Thyroid gland (tissue), 4 donors: ENCODE results near the gene ASCL2. TPM values are rescaled to one million over a fixed set of nuclear protein-coding genes. Genes with fewer than 3 reads are reported as not detected.

Experiments
- DNase-seq, 2 donors: peaks; one replicate each; pipeline ENCODE4 v3.0.0-alpha.2; 2019
- H3K27ac ChIP-seq, 3 donors: fragments of 200-600 bp; sonication (generic); 1 replicate in 2 of 3; 2 replicates in 1 of 3; pipeline ENCODE4 v1.5.1; 2016 to 2019; ENCODE audit warnings: mild to moderate bottlenecking in 1 of 3, moderate library complexity in 1 of 3
- H3K27me3 ChIP-seq: fragments of 200-600 bp; sonication (generic); one replicate; pipeline ENCODE4 v1.5.1; 2019
- H3K36me3 ChIP-seq, 2 donors: fragments of 200-600 bp; sonication (generic); one replicate each; pipeline ENCODE4 v1.5.1; 2016 to 2019
- H3K4me1 ChIP-seq, 2 donors: fragments of 200-600 bp; sonication (generic); one replicate each; pipeline ENCODE4 v1.5.1; 2017 to 2019
- H3K4me3 ChIP-seq, 3 donors: fragments of 200-600 bp; sonication (generic); replicated peaks in 1 of 3; 1 replicate in 2 of 3; 2 replicates in 1 of 3; pipeline ENCODE4 v1.5.1; 2016; ENCODE audit warnings: mild to moderate bottlenecking in 1 of 3
- H3K9me3 ChIP-seq: fragments of 200-600 bp; sonication (generic); one replicate; pipeline ENCODE4 v1.5.1; 2017
- CTCF ChIP-seq, 6 experiments: fragments of 200-600 bp in 3 of 6; fragments of 450-650 bp in 3 of 6; sonication (generic) in 3 of 6; IDR thresholded peaks; one replicate each; pipeline ENCODE4 v1.5.1; 2016 to 2019; ENCODE audit warnings: antibody characterized with exemption in 6 of 6, mild to moderate bottlenecking in 2 of 6, inconsistent platforms in 1 of 6, moderate library complexity in 1 of 6
- POLR2A ChIP-seq, 2 donors: fragments of 450-650 bp; IDR thresholded peaks; one replicate each; pipeline ENCODE4 v1.6.1; 2017; ENCODE audit warnings: antibody characterized with exemption in 2 of 2, mild to moderate bottlenecking in 2 of 2, moderate library complexity in 1 of 2
- WGBS, 2 donors: methylation state at CpG; one replicate each; pipeline ENCODE4 v1.1.5; 2017; 5-methylcytosine and 5-hydroxymethylcytosine counted together
- intact Hi-C: fragments of 100-400 bp; cut with DNase I; formaldehyde crosslinking; loops from one replicate; pipeline ENCODE4 v1.15.1; 2023
- total RNA-seq, 4 donors: library from RNA; depleted of rRNA; stranded (reverse); fragments of >200 nt; gene quantifications; one replicate each; pipeline ENCODE4 v1.2.3, GENCODE V29; 2016

ASCL2 gene
- total RNA-seq, 4 donors from 2014 or later = 0.46 to 2.9 (median 0.66) TPM

GRCh38 chr11:2235588-2236326, 34.6 kb downstream of the ASCL2 start:
- 83 to 90% methylated on average over 14 of the region's 14 CpGs for WGBS, 2 donors
- no peak for DNase-seq
- H3K4me1 ChIP-seq = no peaks in the 10 kb centered on the region
- H3K4me3 ChIP-seq = no peak overlapping the region
- no peaks in the 10 kb centered on the region for H3K9me3 ChIP-seq
- intact Hi-C loops = no loop called here
- no peaks in the 10 kb centered on the region for H3K27me3 ChIP-seq
- no peak for TF ChIP-seq POLR2A (IDR thresholded peaks at IDR 0.05)
- TF ChIP-seq CTCF (IDR thresholded peaks at IDR 0.05) = no peak
- no peak overlapping the region for H3K27ac ChIP-seq
- H3K36me3 ChIP-seq = no peaks in the 10 kb centered on the region

DNA sequence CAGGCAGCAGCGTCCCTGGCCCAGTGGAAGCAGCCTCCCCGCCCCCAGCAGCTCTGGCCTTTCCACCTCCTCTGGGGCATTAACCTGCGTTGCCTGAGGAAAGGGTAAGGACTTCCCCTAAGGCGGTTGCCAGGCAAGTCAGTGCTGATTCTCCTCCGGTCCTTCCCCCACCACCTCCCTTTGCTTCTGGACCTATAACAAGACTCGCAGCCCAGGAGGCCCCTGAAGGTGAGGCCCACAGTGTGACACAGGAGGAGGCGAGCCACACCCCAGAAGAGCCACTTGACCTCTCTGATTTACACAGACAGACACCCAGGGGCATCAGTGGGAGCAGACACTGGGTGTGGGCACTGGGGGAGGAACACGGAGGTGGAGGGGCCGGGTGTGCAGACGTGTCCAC, 35.4 kb downstream of the ASCL2 start:
- intact Hi-C loops = no loop called here
- Histone ChIP-seq H3K27me3 (no peaks in the 10 kb centered on the region), H3K27ac (no peak overlapping the region), H3K4me1 (no peaks in the 10 kb centered on the region), H3K36me3 (no peaks in the 10 kb centered on the region), H3K9me3 (no peaks in the 10 kb centered on the region), H3K4me3 (no peak overlapping the region)
- no peak for DNase-seq
- TF ChIP-seq CTCF (IDR thresholded peaks at IDR 0.05) = no peak
- no peak for TF ChIP-seq POLR2A (IDR thresholded peaks at IDR 0.05)
- WGBS, 2 donors = 69 to 70% methylated on average over 6 to 9 of the region's 10 CpGs

GRCh38 chr11:2233693-2234455, 36.5 kb downstream of the ASCL2 start:
- H3K4me1 ChIP-seq = no peaks in the 10 kb centered on the region
- no peak for DNase-seq
- TF ChIP-seq CTCF (IDR thresholded peaks at IDR 0.05) = no peak
- no peak for TF ChIP-seq POLR2A (IDR thresholded peaks at IDR 0.05)
- H3K36me3 ChIP-seq = no peaks in the 10 kb centered on the region
- H3K4me3 ChIP-seq = no peak overlapping the region
- no peaks in the 10 kb centered on the region for H3K27me3 ChIP-seq
- H3K9me3 ChIP-seq = no peaks in the 10 kb centered on the region
- intact Hi-C loops = no loop called here
- H3K27ac ChIP-seq = no peak overlapping the region
- WGBS, 2 donors = 88 to 91% methylated on average over 10 of the region's 10 CpGs

- intact Hi-C loops = no loop called here
- H3K4me1 ChIP-seq = no peaks in the 10 kb centered on the region
Observed at GRCh38 chr11:2229713-2230297, 40.6 kb downstream of the ASCL2 start.

More at GRCh38 chr11:2229713-2230297, 40.6 kb downstream of the ASCL2 start:
- no peak overlapping the region for H3K27ac ChIP-seq
- no peaks in the 10 kb centered on the region for H3K27me3 ChIP-seq
- no peak for DNase-seq
- 83 to 90% methylated on average over 2 of the region's 2 CpGs for WGBS, 2 donors
- no peak for TF ChIP-seq POLR2A (IDR thresholded peaks at IDR 0.05)
- TF ChIP-seq CTCF (IDR thresholded peaks at IDR 0.05) = no peak
- no peak overlapping the region for H3K4me3 ChIP-seq
- H3K9me3 ChIP-seq = no peaks in the 10 kb centered on the region
- H3K36me3 ChIP-seq = no peaks in the 10 kb centered on the region
